HG02588 (cell line): ENCODE data around the gene ZNF585A.
"Not testable (repeated sequence)": the region's sequence is repeated elsewhere in the genome, so short reads cannot be mapped to it uniquely, and the experiment has no call there.

Source experiments
- ATAC-seq: cut with Tn5 transposase; IDR thresholded peaks from one replicate; pipeline ENCODE4 v1.9.1; 2021; ENCODE audit warnings: mild to moderate bottlenecking, moderate library complexity; ENCODE audit not compliant: unreplicated experiment

The ZNF585A gene

GRCh38 chr19:37172368-37173366 is at the start of gene ZNF585A:
ZNF585A (minus strand) TSS chr19:37172695; CDS start chr19:37169910, 2,785 bp downstream.
- ATAC-seq, result peak; percentile 93

- no peak for ATAC-seq
These were observed 48.6 kb upstream of the ZNF585A start for GRCh38 chr19:37221136-37221535.

GRCh38 chr19:37220383-37220782 is 47.9 kb upstream of the ZNF585A start:
- ATAC-seq, result no peak

GRCh38 chr19:37218592-37218935 is 46.1 kb upstream of the ZNF585A start:
- ATAC-seq, result no peak

GRCh38 chr19:37217775-37218591 is 45.5 kb upstream of the ZNF585A start, which contains the start of gene ZNF383:
ZNF383 (plus strand) TSS chr19:37218214; CDS start chr19:37230454, 12,240 bp downstream.
- ATAC-seq, result peak; percentile 85

- ATAC-seq, result no peak
These were observed 44.9 kb upstream of the ZNF585A start for GRCh38 chr19:37217480-37217774.

GRCh38 chr19:37197768-37198167 is 25.3 kb upstream of the ZNF585A start:
- ATAC-seq, result no peak

- not testable (repeated sequence) for ATAC-seq
These were observed 24.6 kb upstream of the ZNF585A start for GRCh38 chr19:37197115-37197514.

- not testable (repeated sequence) for ATAC-seq
These were observed 22.8 kb upstream of the ZNF585A start for GRCh38 chr19:37195248-37195647.

- not testable (repeated sequence) for ATAC-seq
These were observed 13.6 kb upstream of the ZNF585A start for GRCh38 chr19:37186071-37186470.

- ATAC-seq, result no peak
These were observed 6.9 kb downstream of the ZNF585A start for GRCh38 chr19:37165635-37166034.

GRCh38 chr19:37160153-37160552 is 12.3 kb downstream of the ZNF585A start:
- ATAC-seq, result no peak

GRCh38 chr19:37148214-37148613 is 24.3 kb downstream of the ZNF585A start:
- no peak for ATAC-seq

GRCh38 chr19:37136111-37136510 is 36.4 kb downstream of the ZNF585A start:
- ATAC-seq, result no peak

GRCh38 chr19:37128821-37129177 is 43.7 kb downstream of the ZNF585A start:
- ATAC-seq, result no peak

- ATAC-seq, result no peak
These were observed 44.3 kb downstream of the ZNF585A start for GRCh38 chr19:37127999-37128820.

GRCh38 chr19:37122093-37122492 is 50.4 kb downstream of the ZNF585A start:
- ATAC-seq, result not testable (repeated sequence)

GRCh38 chr19:37114001-37114400 is 58.5 kb downstream of the ZNF585A start:
- ATAC-seq, result no peak

- ATAC-seq, result not testable (repeated sequence)
These were observed 60.7 kb downstream of the ZNF585A start for GRCh38 chr19:37111753-37112152.

GRCh38 chr19:37104135-37104534 is 68.4 kb downstream of the ZNF585A start:
- not testable (repeated sequence) for ATAC-seq

- ATAC-seq, result no peak
These were observed 73.9 kb downstream of the ZNF585A start for GRCh38 chr19:37098570-37098969.
